ENCODE measurements around the gene LCN6. TPM values are rescaled to one million over a fixed set of nuclear protein-coding genes. Genes with fewer than 3 reads are reported as not detected.

The LCN6 gene
- total and polyA plus RNA-seq, 2 of the 4 experiments (the other 2 are of a cell fraction) = not detected

GRCh38 chr9:136756836-136757235 lies 8.5 kb upstream of the LCN6 start:
- H3K9me3 ChIP-seq (ENCODE audit: control insufficient read depth, insufficient read depth, low read length) = peaks cover 15% of the 10 kb centered on the region
- TF ChIP-seq MXI1 (IDR thresholded peaks at IDR 0.05; ENCODE audit: borderline replicate concordance, low read depth, low read length) (no peak), SMC3 (IDR thresholded peaks at IDR 0.05; ENCODE audit: low read depth, low read length) (no peak), RCOR1 (IDR thresholded peaks at IDR 0.05; ENCODE audit: insufficient replicate concordance, low read length) (no peak), BHLHE40 (IDR thresholded peaks at IDR 0.05; ENCODE audit: low read depth, low read length) (no peak), ELK1 (IDR thresholded peaks at IDR 0.05; ENCODE audit: borderline replicate concordance, low read depth, low read length) (no peak), MAFK (IDR thresholded peaks at IDR 0.05; ENCODE audit: low read depth, low read length) (no peak)
- H2AK9ac ChIP-seq (replicated peaks; ENCODE audit: low read depth, low read length, poor library complexity) = no peak overlapping the region
- H2BK15ac ChIP-seq (ENCODE audit: low read depth, low read length) = no peak overlapping the region
- in situ Hi-C loops (cut with MboI; ENCODE audit: low sequenced_read_pairs) (no loop called here), dilution Hi-C loops (cut with HindIII; ENCODE audit: low sequenced_read_pairs, unreplicated experiment) (no loop called here), intact Hi-C loops (cut with micrococcal nuclease) (no loop called here)
- no peak overlapping the region for H4K91ac ChIP-seq (ENCODE audit: insufficient read depth, low read depth, low read length)
- no peak overlapping the region for H3K18ac ChIP-seq (ENCODE audit: low read depth, low read length)
- ATAC-seq (ENCODE audit: low read depth) (no peak), DNase-seq (no peak)
- no peak overlapping the region for H3K4me2 ChIP-seq (ENCODE audit: low read depth, low read length)
- H4K8ac ChIP-seq (ENCODE audit: low read depth in 2 of 2, low read length in 2 of 2) = no peak overlapping the region
- ChIA-PET CTCF (no interaction called here), POLR2A (ENCODE audit: unreplicated experiment) (no interaction called here)
- H4K20me1 ChIP-seq (ENCODE audit: insufficient read depth, low read length) = no peaks in the 10 kb centered on the region
- H2BK5ac ChIP-seq (ENCODE audit: low read depth, low read length, poor library complexity, severe bottlenecking) = no peak overlapping the region
- H2BK20ac ChIP-seq (ENCODE audit: low read depth, low read length) = no peak overlapping the region
- no TSS peak for BruUV-seq (replicated peaks)
- H3K14ac ChIP-seq (replicated peaks; ENCODE audit: low read depth, low read length) = no peak overlapping the region
- H3K79me1 ChIP-seq (ENCODE audit: low read depth in 1 of 2, low read length in 2 of 2) = no peaks in the 10 kb centered on the region
- no peak overlapping the region for H3K23ac ChIP-seq (ENCODE audit: low read depth, low read length)
- 100% methylated on average over 4 of the region's 18 CpGs; no CpG with 5 or more reads in 1 of the 2 experiments for WGBS, 2 experiments (ENCODE audit: extremely low coverage in 2 of 2, insufficient read length in 1 of 2)
- no peak overlapping the region for H3K4me3 ChIP-seq (ENCODE audit: insufficient read depth, low read depth, low read length)
- H3K27ac ChIP-seq (ENCODE audit: insufficient read depth, low read length) = no peak overlapping the region
- H3K36me3 ChIP-seq (ENCODE audit: control insufficient read depth, insufficient read depth, low read length) = no peaks in the 10 kb centered on the region
- no peak overlapping the region for H2AK5ac ChIP-seq (ENCODE audit: low read depth, low read length)
- H4K5ac ChIP-seq (ENCODE audit: low read depth, low read length) = no peak overlapping the region
- H2BK120ac ChIP-seq (ENCODE audit: low read depth, low read length) = no peak overlapping the region
- no peak overlapping the region for H2AFZ ChIP-seq (replicated peaks; ENCODE audit: low read length, poor library complexity)
- H3K27me3 ChIP-seq (ENCODE audit: control insufficient read depth, insufficient read depth, low read length) = peaks cover 6% of the 10 kb centered on the region
- H3K4me1 ChIP-seq (ENCODE audit: control insufficient read depth, insufficient read depth, low read length) = no peaks in the 10 kb centered on the region
- no peaks in the 10 kb centered on the region for H3K9me1 ChIP-seq (ENCODE audit: insufficient read depth, low read length)
- no peak overlapping the region for H3K56ac ChIP-seq (ENCODE audit: extremely low read depth, insufficient read depth, low read length)
- H3K4ac ChIP-seq (ENCODE audit: low read depth, low read length) = no peak overlapping the region
- H3K9ac ChIP-seq (ENCODE audit: low read depth, low read length) = no peak overlapping the region

All from IMR-90 (cell line).